GM21528 (cell line): ENCODE measurements around the gene PTPN14.
A peak's percentile ranks its signal among the peaks of the same experiment; 100 is the strongest.

Source experiments
- ATAC-seq: cut with Tn5 transposase; IDR thresholded peaks from one replicate; pipeline ENCODE4 v1.9.1; 2021; ENCODE audit warnings: mild to moderate bottlenecking, moderate library complexity; ENCODE audit not compliant: unreplicated experiment, low FRiP score

The PTPN14 gene

GRCh38 chr1:214326406-214326805, 225.0 kb downstream of the PTPN14 start:
- no peak for ATAC-seq

GRCh38 chr1:214324896-214325800, 226.3 kb downstream of the PTPN14 start:
- no peak for ATAC-seq

GRCh38 chr1:214321705-214322453, 229.5 kb downstream of the PTPN14 start:
- peak; percentile 69 for ATAC-seq

- ATAC-seq: no peak
Measured at GRCh38 chr1:214319938-214320337, 231.5 kb downstream of the PTPN14 start.

- no peak for ATAC-seq
Measured at GRCh38 chr1:214318956-214319736, 232.3 kb downstream of the PTPN14 start.

GRCh38 chr1:214318356-214318755, 233.0 kb downstream of the PTPN14 start:
- ATAC-seq: no peak

- no peak for ATAC-seq
Measured at GRCh38 chr1:214317734-214318133, 233.7 kb downstream of the PTPN14 start.

- ATAC-seq: no peak
Measured at GRCh38 chr1:214317300-214317699, 234.1 kb downstream of the PTPN14 start.

- no peak for ATAC-seq
Measured at GRCh38 chr1:214316593-214316992, 234.8 kb downstream of the PTPN14 start.

- no peak for ATAC-seq
Measured at GRCh38 chr1:214314178-214314843, 237.1 kb downstream of the PTPN14 start.

GRCh38 chr1:214312530-214313051, 238.8 kb downstream of the PTPN14 start:
- ATAC-seq: no peak

- no peak for ATAC-seq
Measured at GRCh38 chr1:214310777-214311690, 240.4 kb downstream of the PTPN14 start.

GRCh38 chr1:214310010-214310409, 241.4 kb downstream of the PTPN14 start:
- ATAC-seq: no peak

- ATAC-seq: no peak
Measured at GRCh38 chr1:214306269-214306668, 245.1 kb downstream of the PTPN14 start.

- no peak for ATAC-seq
Measured at GRCh38 chr1:214305164-214305751, 246.1 kb downstream of the PTPN14 start.

GRCh38 chr1:214303141-214303930, 248.1 kb downstream of the PTPN14 start:
- no peak for ATAC-seq

GRCh38 chr1:214301526-214301925, 249.9 kb downstream of the PTPN14 start:
- ATAC-seq: no peak
